GM12875 (cell line): ENCODE measurements around the gene UIMC1.
A peak's percentile ranks its signal among the peaks of the same experiment; 100 is the strongest.
"Not testable (repeated sequence)": the region's sequence is repeated elsewhere in the genome, so short reads cannot be mapped to it uniquely, and the experiment has no call there.

Experiments
- H3K4me3 ChIP-seq: one replicate; pipeline ENCODE4 v1.5.1; 2011; ENCODE audit warnings: low read depth, low read length, control low read depth
- TF ChIP-seq, protein P1 (sequence below): IDR thresholded peaks from 2 replicates; pipeline ENCODE4 v1.5.1; 2011; ENCODE audit warnings: low read depth, mild to moderate bottlenecking, control low read depth, inconsistent platforms, low read length, moderate library complexity, borderline replicate concordance; ENCODE audit not compliant: insufficient read depth

UIMC1 gene

DNA sequence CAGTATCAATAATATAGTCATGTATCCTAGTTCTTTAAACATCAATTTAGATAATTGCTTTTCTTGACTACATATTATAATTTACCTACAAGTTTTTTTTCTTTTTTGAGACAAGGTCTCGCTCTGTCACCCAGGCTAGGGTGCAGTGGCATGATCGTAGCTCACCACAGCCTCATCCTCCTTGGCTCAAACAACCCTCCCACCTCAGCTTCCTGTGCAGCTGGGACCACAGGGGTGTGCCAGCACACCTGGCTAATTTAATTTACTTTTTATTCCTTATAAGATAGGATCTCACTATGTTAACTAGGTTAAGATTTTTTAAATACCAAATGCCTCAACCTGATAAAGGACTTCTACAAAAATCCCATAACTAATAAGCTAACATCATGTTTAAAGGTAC, 21.1 kb downstream of the UIMC1 start:
- TF ChIP-seq, protein P1, sequence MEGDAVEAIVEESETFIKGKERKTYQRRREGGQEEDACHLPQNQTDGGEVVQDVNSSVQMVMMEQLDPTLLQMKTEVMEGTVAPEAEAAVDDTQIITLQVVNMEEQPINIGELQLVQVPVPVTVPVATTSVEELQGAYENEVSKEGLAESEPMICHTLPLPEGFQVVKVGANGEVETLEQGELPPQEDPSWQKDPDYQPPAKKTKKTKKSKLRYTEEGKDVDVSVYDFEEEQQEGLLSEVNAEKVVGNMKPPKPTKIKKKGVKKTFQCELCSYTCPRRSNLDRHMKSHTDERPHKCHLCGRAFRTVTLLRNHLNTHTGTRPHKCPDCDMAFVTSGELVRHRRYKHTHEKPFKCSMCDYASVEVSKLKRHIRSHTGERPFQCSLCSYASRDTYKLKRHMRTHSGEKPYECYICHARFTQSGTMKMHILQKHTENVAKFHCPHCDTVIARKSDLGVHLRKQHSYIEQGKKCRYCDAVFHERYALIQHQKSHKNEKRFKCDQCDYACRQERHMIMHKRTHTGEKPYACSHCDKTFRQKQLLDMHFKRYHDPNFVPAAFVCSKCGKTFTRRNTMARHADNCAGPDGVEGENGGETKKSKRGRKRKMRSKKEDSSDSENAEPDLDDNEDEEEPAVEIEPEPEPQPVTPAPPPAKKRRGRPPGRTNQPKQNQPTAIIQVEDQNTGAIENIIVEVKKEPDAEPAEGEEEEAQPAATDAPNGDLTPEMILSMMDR = no peak
- no peak overlapping the region for H3K4me3 ChIP-seq

DNA sequence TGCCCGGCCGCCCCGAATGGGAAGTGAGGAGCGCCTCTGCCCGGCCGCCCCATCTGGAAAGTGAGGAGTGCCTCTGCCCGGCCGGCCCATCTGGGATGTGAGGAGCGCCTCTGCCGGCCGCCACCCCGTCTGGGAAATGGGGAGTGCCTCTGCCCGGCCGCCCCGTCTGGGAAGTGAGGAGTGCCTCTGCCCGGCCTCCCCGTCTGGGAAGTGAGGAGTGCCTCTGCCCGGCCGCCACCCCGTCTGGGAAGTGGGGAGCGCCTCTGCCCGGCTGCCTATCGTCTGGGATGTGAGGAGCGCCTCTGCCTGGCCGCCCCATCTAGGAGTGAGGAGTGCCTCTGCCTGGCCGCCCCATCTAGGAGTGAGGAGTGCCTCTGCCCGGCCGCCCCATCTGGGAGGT, 22.4 kb downstream of the UIMC1 start:
- not testable (repeated sequence) for H3K4me3 ChIP-seq

DNA sequence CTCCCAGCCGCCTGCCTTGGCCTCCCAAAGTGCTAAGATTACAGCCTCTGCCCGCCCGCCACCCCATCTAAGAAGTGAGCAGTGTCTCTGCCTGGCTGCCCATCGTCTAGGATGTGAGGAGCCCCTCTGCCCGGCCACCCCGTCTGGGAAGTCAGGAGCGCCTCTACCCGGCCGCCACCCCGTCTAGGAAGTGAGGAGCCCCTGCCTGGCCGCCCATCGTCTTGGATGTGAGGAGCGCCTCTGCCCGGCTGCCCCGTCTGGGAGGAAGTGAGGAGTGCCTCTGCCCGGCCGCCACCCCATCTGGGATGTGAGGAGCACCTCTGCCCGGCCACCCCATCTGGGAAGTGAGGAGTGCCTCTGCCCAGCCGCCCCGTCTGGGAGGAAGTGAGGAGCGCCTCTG, 23.0 kb downstream of the UIMC1 start:
- not testable (repeated sequence) for H3K4me3 ChIP-seq

DNA sequence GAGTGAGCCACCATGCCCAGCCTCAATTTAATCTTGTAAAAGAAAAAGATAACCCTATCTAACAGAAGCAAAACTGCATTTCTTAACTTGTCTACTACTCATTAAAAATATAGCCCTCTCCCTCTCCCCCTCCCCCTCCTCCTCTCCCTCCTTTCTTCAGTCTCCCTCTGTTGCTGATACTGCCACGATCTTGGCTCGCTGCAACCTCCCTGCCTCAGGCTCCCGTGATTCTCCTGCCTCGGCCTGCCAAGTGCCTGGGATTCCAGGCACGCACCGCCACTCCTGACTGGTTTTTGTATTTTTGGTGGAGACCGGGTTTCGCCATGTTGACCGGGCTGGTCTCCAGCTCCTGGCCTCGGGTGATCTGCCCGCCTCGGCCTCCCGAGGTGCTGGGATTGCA, 23.5 kb downstream of the UIMC1 start:
- H3K4me3 ChIP-seq = not testable (repeated sequence)

DNA sequence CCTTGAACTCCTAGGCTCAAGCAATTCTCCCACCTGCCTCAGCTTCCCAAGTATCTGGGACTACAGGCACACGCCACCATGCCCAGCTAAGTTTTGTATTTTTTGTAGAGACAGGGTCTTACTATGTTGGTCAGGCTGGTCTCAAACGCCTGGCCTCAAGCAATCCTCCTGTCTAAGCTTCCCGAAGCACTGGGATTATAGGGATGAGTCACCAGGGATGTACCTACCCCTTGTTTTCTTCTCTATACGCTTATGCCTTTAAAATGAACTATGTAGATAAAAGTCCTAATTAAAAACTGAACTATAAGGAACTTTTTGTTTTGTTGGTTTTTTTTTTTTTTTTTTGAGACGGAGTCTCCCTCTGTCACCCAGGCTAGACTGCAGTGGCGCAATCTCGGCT, 25.8 kb downstream of the UIMC1 start:
- TF ChIP-seq, protein P1 = no peak
- H3K4me3 ChIP-seq = no peak overlapping the region

DNA sequence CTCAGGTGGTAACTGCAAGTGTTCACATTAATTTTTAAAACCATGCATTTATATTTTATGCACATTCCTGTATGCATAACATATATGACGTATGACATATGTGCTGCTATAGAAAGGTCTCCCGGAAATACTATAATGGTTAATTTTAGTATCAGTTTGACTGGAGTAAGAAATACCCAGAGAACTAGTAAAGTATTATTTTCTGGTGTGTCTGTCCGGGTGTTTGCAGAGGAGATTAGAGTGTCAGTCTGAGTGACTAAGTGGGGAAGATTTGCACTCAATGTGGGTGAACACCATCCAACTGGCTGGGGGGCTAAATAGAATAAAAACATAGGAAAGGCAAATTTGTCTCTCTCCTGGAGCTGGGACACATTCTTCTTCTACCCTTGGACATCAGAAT, 26.9 kb downstream of the UIMC1 start:
- H3K4me3 ChIP-seq = no peak overlapping the region
- TF ChIP-seq, protein P1 = no peak

DNA sequence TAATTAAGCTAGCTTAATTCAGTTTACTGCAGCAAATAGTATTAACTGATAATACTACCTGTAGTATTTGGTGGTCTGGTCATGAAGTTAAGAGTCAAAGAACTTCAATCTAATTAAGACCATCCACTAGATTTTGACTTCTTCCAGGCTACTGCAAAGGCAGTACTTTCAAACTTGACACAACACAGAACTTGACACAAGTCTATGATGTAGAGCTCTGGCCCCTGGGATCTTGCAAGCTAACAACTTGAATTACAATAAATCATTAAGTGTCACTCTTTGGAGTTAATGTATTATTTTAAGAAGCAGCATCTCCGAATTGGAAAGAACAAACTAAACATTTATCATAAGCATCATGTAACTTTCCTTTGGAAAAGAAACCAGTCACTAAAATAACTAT, 40.9 kb downstream of the UIMC1 start:
- H3K4me3 ChIP-seq = no peak overlapping the region
- TF ChIP-seq, protein P1 = no peak

DNA sequence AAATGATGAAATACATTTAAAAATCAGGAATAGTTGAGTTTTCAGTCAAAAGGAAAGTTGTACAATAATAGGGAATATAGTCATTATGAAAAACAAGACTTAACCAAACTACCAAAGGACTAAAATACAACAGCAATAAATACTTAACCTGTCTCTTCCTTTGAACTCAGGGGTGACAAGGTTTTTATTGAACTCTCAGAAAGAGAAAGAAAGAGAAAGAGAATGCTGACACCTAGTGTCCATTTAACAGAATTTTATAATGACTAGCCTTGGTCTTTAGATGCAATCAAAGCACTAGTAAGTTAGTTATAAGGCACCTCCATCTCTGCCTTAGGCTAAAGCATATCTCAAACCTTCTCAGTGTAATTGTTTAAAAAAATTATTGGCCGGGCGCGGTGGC, 47.5 kb downstream of the UIMC1 start:
- TF ChIP-seq, protein P1 = 0 out of 2 replicates have a peak, but pooled peaks have one; percentile 8
- no peak overlapping the region for H3K4me3 ChIP-seq

DNA sequence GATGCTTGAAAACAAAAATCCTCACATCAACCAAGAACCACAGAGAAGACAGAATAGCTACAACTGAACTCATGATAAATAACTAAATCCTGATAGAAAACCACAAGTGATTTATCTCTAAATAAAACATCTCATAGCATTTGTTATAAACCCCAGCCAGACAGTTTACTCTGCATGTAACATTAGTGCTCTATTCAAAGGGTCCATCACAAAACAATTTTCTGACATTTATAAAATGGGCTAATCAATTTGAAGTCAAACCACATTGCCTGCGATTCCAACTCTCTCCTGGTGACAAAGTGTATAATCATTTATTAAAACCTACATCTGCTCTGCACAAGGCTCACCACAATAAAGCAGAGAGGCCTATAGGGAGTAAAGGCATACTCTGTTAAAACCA, 49.8 kb downstream of the UIMC1 start:
- TF ChIP-seq, protein P1 = no peak

More for the DNA sequence above, 49.8 kb downstream of the UIMC1 start:
- H3K4me3 ChIP-seq = no peak overlapping the region
